Keratinocyte (primary cell): ENCODE measurements around the gene LY6G6C. TPM values are rescaled to one million over a fixed set of nuclear protein-coding genes. Genes with fewer than 3 reads are reported as not detected.

ENCODE experiments used
- DNase-seq: peaks from one replicate; pipeline ENCODE4 v3.0.0-alpha.2; 2011; ENCODE audit warnings: low read depth, missing footprints, low spot score
- FAIRE-seq: peaks from 2 replicates; lab custom pipeline; 2011; peaks lifted over from hg19 to GRCh38; lab: Jason Lieb, UNC
- H2AFZ ChIP-seq: 2 replicates; pipeline ENCODE4 v1.6.0; 2012; ENCODE audit warnings: low read length, control low read depth, inconsistent platforms; ENCODE audit not compliant: control insufficient read depth
- H3K27ac ChIP-seq: 2 replicates; pipeline ENCODE4 v1.5.1; 2011; ENCODE audit warnings: low read length; ENCODE audit not compliant: control insufficient read depth, insufficient read depth
- H3K27me3 ChIP-seq: 3 replicates; pipeline ENCODE4 v1.6.0; 2011; ENCODE audit warnings: low read length; ENCODE audit not compliant: control insufficient read depth, insufficient read depth; ENCODE audit errors: extremely low read depth
- H3K36me3 ChIP-seq, 2 experiments: 2 replicates in 1 of 2; 3 replicates in 1 of 2; pipeline ENCODE4 v1.5.1; 2011; ENCODE audit warnings: low read length in 2 of 2, mild to moderate bottlenecking in 1 of 2; ENCODE audit not compliant: control insufficient read depth in 2 of 2, insufficient read depth in 2 of 2; ENCODE audit errors: extremely low read depth in 1 of 2
- H3K4me1 ChIP-seq: 3 replicates; pipeline ENCODE4 v1.5.1; 2011; ENCODE audit warnings: low read length; ENCODE audit not compliant: control insufficient read depth, insufficient read depth; ENCODE audit errors: extremely low read depth
- H3K4me2 ChIP-seq: 3 replicates; pipeline ENCODE4 v1.6.0; 2011; ENCODE audit warnings: low read depth, low read length; ENCODE audit not compliant: control insufficient read depth, insufficient read depth; ENCODE audit errors: extremely low read depth
- H3K4me3 ChIP-seq, 3 experiments: fragments of 200-600 bp in 1 of 3; sonication (generic) in 1 of 3; 2 replicates in 2 of 3; 3 replicates in 1 of 3; pipeline ENCODE4 v1.5.1; 2011 to 2016; ENCODE audit warnings: low read length in 3 of 3, mild to moderate bottlenecking in 3 of 3, control low read depth in 2 of 3, inconsistent platforms in 1 of 3, low read depth in 1 of 3, mixed read lengths in 1 of 3, mixed run types in 1 of 3, moderate library complexity in 1 of 3; ENCODE audit not compliant: control insufficient read depth in 2 of 3, insufficient read depth in 2 of 3; ENCODE audit errors: extremely low read depth in 1 of 3
- H3K79me2 ChIP-seq: 2 replicates; pipeline ENCODE4 v1.6.0; 2012; ENCODE audit warnings: low read length; ENCODE audit not compliant: control insufficient read depth, insufficient read depth
- H3K9ac ChIP-seq: 3 replicates; pipeline ENCODE4 v1.6.0; 2011; ENCODE audit warnings: low read length; ENCODE audit not compliant: control insufficient read depth, insufficient read depth; ENCODE audit errors: extremely low read depth
- H3K9me1 ChIP-seq: 3 replicates; pipeline ENCODE4 v1.6.0; 2011; ENCODE audit warnings: low read length; ENCODE audit not compliant: control insufficient read depth, insufficient read depth; ENCODE audit errors: extremely low read depth
- H3K9me3 ChIP-seq: 2 replicates; pipeline ENCODE4 v1.5.1; 2012; ENCODE audit warnings: low read depth, low read length; ENCODE audit not compliant: control insufficient read depth
- H4K20me1 ChIP-seq: 3 replicates; pipeline ENCODE4 v1.6.0; 2011; ENCODE audit warnings: low read length; ENCODE audit not compliant: control insufficient read depth, insufficient read depth; ENCODE audit errors: extremely low read depth
- CTCF ChIP-seq, 3 experiments: IDR thresholded peaks in 1 of 3; conservative IDR thresholded peaks in 1 of 3; optimal IDR thresholded peaks in 1 of 3; 2 replicates in 2 of 3; 3 replicates in 1 of 3; pipeline versions ENCODE3 to v1.5.1; 2011; ENCODE audit warnings: low read length in 3 of 3, mild to moderate bottlenecking in 3 of 3, moderate library complexity in 2 of 3, control low read depth in 1 of 3, inconsistent platforms in 1 of 3; ENCODE audit not compliant: insufficient read depth in 2 of 3; ENCODE audit errors: extremely low read depth in 1 of 3
- EZH2 ChIP-seq: IDR thresholded peaks from one replicate; pipeline ENCODE4 v1.6.1; 2012; ENCODE audit warnings: inconsistent platforms, mild to moderate bottlenecking, low read length, moderate library complexity
- dilution Hi-C: fragments of 300-500 bp; cut with MboI; formaldehyde crosslinking; loops from one replicate; pipeline ENCODE4 v1.7.0; 2020; ENCODE audit warnings: low sequenced_read_pairs; ENCODE audit not compliant: extremely low pct_ligation_motif_present
- polyA plus RNA-seq, 5 experiments: library from polyadenylated mRNA; depleted of rRNA in 3 of 5; stranded (reverse) in 3 of 5; stranded (forward) in 1 of 5; unstranded in 1 of 5; fragments of >200 nt; gene quantifications; 1 replicate in 1 of 5; 2 replicates in 3 of 5; 3 replicates in 1 of 5; pipeline versions ENCODE4 v1.2.1 to v1.2.3, GENCODE V29; 2011 to 2012; ENCODE audit warnings: missing spikeins in 2 of 5, low read depth in 1 of 5, low replicate concordance in 1 of 5

The LY6G6C gene
- polyA plus RNA-seq, 1 donor (not counting 4 experiments of a cell fraction or from before 2014, with no cell fraction given) = 2.4 TPM

GRCh38 chr6:31734821-31735406 lies 13.4 kb upstream of the LY6G6C start:
- H3K9ac ChIP-seq = peak overlapping the region; percentile 90
- peaks cover 24 to 40% of the 10 kb centered on the region in 2 experiments for H3K36me3 ChIP-seq
- dilution Hi-C loops = no loop called here
- H3K9me1 ChIP-seq = peaks cover 4% of the 10 kb centered on the region
- peak overlapping the region; percentile 38 for H2AFZ ChIP-seq
- no peak for TF ChIP-seq CTCF (optimal IDR thresholded peaks at IDR 0.05 in 1 of 3, IDR thresholded peaks at IDR 0.05 in 1 of 3, conservative IDR thresholded peaks at IDR 0.05 in 1 of 3; ENCODE audit: extremely low read depth in 1 of 3, insufficient read depth in 2 of 3, low read length in 3 of 3)
- no peak for TF ChIP-seq EZH2
- FAIRE-seq (no peak), DNase-seq (no peak)
- peak overlapping the region; percentile 96 for H3K27ac ChIP-seq
- peak overlapping the region; percentile 84 for H3K4me2 ChIP-seq
- no peaks in the 10 kb centered on the region for H3K27me3 ChIP-seq
- peak overlapping the region; percentile 62 to 88 (median 66) for H3K4me3 ChIP-seq
- H3K4me1 ChIP-seq = peaks cover 43% of the 10 kb centered on the region
- H3K9me3 ChIP-seq = no peaks in the 10 kb centered on the region
- peaks cover 39% of the 10 kb centered on the region for H3K79me2 ChIP-seq
- peaks cover 19% of the 10 kb centered on the region for H4K20me1 ChIP-seq

GRCh38 chr6:31734247-31734820 lies 12.8 kb upstream of the LY6G6C start:
- Histone ChIP-seq H3K9me1 (peaks cover 4% of the 10 kb centered on the region), H3K4me3 (peak overlapping the region; percentile 62 to 88 (median 66)), H4K20me1 (peaks cover 19% of the 10 kb centered on the region), H3K4me1 (peaks cover 47% of the 10 kb centered on the region), H3K27ac (peak overlapping the region; percentile 96), H2AFZ (no peak overlapping the region), H3K36me3 (peaks cover 24 to 40% of the 10 kb centered on the region in 2 experiments), H3K9ac (peak overlapping the region; percentile 90), H3K79me2 (peaks cover 39% of the 10 kb centered on the region), H3K27me3 (no peaks in the 10 kb centered on the region), H3K4me2 (peak overlapping the region; percentile 84), H3K9me3 (no peaks in the 10 kb centered on the region)
- dilution Hi-C loops = no loop called here
- DNase-seq = no peak
- peak; percentile 67 for FAIRE-seq
- no peak for TF ChIP-seq CTCF (optimal IDR thresholded peaks at IDR 0.05 in 1 of 3, IDR thresholded peaks at IDR 0.05 in 1 of 3, conservative IDR thresholded peaks at IDR 0.05 in 1 of 3; ENCODE audit: extremely low read depth in 1 of 3, insufficient read depth in 2 of 3, low read length in 3 of 3)
- TF ChIP-seq EZH2 = no peak
